Endometrial microvascular endothelial cells (primary cell): ENCODE data around the gene FSIP1. TPM values are rescaled to one million over a fixed set of nuclear protein-coding genes. Genes with fewer than 3 reads are reported as not detected.

Source experiments
- in situ Hi-C: cut with HindIII; loops from 2 replicates; pipeline ENCODE4 v1.10.0; 2017; ENCODE audit warnings: low sequenced_read_pairs, low pct_unique_long_range_greater_than_20kb; ENCODE audit errors: inconsistent ontology term
- total RNA-seq: library from RNA; depleted of rRNA; stranded (reverse); fragments of >200 nt; gene quantifications from one replicate; pipeline ENCODE4 v1.2.3, GENCODE V29; 2015; ENCODE audit errors: inconsistent ontology term

The FSIP1 gene
- total RNA-seq, 1 donor from 2014 or later = 0.09 TPM

DNA sequence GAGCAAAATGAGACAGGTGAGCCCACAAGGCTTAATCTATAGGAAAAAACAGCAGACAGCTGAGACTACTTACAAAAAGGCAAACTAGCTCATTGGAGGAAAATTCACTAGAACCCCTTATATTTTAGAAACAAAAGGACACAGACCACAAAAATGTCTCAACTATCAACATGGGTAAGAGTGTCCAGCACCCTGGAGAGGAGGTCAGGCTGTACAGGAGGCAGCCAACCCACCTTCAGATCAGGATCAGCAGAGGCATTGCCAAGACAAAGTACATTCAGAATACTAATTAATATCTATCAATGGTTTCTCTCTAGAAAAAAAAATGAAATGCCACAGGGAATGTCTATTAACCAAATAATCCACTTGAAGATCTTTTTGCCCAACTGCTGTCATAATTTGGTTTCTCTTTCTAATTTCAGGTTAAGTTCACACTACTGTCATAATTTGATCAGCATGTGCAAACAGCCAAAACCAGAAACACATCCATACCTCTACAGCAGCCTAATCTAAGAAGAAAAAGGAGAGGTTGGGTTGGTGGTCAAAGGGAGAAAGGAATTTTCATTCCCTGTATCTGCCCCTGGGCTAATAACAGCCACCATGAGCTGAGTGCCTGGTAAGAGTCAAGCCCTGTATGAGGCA lies 227.8 kb downstream of the FSIP1 start:
- in situ Hi-C loops = loop anchor here (25.0 kb wide), 1 partner anchor 718 kb away; no protein-coding TSS in a partner anchor

DNA sequence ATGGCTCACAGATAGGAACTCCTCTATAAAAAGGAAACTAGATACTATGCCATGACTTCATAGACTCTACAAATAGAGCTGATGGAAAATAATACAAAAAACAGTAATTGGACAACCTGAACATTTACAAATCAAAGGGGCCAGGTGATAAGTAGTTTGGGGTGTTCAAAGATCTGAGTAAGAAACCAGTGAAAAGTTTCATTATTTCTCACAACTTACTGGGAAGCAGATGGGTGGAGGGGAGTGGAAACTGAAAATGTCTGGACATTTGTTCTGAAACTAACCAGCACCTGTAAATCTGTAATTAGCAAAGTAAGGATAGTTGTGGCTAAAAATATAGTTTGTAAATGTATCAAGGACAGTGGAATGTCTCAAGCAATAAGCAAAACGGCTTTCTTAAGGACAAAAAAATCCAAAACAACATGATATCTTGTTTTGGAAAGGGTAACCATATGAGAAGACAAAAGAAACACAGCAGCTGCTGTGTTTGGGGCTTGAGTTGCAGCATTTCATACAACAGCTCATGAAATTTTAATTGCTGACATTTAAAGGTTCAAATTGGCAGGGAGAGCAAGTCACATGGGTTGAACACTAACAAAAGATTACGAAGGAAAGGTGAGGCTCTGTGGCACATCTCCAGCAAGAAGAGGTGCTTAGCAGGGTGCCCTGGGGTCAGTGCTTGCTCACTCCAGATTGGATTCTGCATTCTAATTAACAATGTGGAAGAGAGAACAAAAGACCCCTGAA lies 228.5 kb downstream of the FSIP1 start:
- in situ Hi-C loops = loop anchor here (25.0 kb wide), 1 partner anchor 717 kb away; no protein-coding TSS in a partner anchor

DNA sequence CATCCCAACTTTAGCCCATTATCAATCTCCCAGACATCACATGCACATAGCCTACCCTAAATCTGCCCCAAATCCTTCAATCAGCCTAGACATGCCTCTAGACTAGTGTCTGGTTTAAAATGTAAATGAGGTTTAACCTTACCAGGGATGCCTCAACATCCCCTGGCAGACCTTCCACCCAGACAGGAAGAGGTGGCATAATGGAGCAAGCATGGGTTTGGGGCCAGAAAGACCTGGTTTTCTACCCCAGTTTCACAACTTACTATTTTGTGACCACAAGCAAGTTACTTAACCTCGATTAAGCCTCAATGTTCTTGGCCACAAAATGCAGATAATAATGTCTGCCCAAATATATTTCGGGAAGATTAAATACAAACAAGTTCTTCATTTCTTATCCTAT lies 230.1 kb downstream of the FSIP1 start:
- in situ Hi-C loops = loop anchor here (25.0 kb wide), 1 partner anchor 715 kb away; no protein-coding TSS in a partner anchor

DNA sequence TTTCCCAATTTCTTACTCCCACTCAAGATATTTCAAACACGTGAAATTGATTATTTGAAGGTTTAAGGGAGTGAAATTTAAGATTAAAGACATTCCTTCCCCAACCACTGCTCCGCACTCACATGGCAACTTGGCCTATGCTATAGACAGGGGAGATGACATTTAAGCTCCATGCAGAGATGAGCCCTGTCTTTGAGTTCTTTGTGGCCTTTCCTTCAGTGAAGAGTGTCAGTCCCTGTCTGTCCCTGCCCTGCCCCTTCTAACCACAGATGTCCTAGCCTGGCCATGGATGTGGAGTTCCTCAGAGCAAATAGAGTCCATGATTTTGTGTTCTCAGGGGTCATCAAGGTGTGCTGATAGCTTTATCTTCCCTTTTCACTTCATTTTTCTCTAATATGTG lies 231.2 kb downstream of the FSIP1 start:
- in situ Hi-C loops = loop anchor here (25.0 kb wide), 1 partner anchor 714 kb away; no protein-coding TSS in a partner anchor

Other genes with a start within 250 kb of the FSIP1 start
- gene THBS1, start 201.8 kb downstream of the FSIP1 start, total RNA-seq = 2,265 TPM
- gene GPR176, start 137.4 kb upstream of the FSIP1 start, total RNA-seq = 26.5 TPM
- 66.6 TPM for gene EIF2AK4, start 151.3 kb upstream of the FSIP1 start, total RNA-seq